ENCODE measurements around the gene REXO4.

DNA sequence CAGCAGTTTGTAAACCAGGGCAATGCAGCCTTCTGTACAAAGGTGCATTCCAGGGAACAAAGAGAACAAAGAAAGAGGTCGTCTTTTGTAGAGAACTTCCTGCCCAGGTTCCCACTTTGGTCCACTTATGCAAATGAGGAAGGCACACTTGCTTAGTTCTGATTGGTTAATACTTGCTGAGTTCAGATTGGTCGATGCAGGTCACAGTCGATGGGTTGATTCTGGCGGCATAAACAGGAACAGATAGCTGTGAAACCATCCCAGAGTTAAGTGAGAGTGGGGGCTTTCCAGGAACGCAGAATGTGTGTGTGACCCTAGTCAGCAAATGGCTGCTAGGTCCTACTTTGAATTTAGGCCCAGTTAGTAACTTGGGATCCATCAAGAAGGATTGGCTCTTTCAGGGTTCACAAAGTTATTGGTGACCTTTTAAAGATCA is 2.6 kb upstream of the REXO4 start:
- TF ChIP-seq, protein P1, sequence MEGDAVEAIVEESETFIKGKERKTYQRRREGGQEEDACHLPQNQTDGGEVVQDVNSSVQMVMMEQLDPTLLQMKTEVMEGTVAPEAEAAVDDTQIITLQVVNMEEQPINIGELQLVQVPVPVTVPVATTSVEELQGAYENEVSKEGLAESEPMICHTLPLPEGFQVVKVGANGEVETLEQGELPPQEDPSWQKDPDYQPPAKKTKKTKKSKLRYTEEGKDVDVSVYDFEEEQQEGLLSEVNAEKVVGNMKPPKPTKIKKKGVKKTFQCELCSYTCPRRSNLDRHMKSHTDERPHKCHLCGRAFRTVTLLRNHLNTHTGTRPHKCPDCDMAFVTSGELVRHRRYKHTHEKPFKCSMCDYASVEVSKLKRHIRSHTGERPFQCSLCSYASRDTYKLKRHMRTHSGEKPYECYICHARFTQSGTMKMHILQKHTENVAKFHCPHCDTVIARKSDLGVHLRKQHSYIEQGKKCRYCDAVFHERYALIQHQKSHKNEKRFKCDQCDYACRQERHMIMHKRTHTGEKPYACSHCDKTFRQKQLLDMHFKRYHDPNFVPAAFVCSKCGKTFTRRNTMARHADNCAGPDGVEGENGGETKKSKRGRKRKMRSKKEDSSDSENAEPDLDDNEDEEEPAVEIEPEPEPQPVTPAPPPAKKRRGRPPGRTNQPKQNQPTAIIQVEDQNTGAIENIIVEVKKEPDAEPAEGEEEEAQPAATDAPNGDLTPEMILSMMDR (optimal IDR thresholded peaks at IDR 0.05 in 1 of 3, IDR thresholded peaks at IDR 0.05 in 1 of 3, conservative IDR thresholded peaks at IDR 0.05 in 1 of 3; ENCODE audit: extremely low read depth in 1 of 3, insufficient read depth in 2 of 3, low read length in 3 of 3), result no peak
- TF ChIP-seq EZH2 (IDR thresholded peaks at IDR 0.05; ENCODE audit: low read length), result no peak
